Retinal pigment epithelial cell (primary cell): ENCODE results near the gene SPAG16.
A peak's percentile ranks its signal among the peaks of the same experiment; 100 is the strongest.

Experiments used
- DNase-seq: peaks from one replicate; pipeline ENCODE4 v3.0.0-alpha.2; 2010; ENCODE audit warnings: low read depth
- H3K4me3 ChIP-seq: 2 replicates; pipeline ENCODE4 v1.5.1; 2011; ENCODE audit warnings: mild to moderate bottlenecking, low read length, control low read depth, moderate library complexity
- CTCF ChIP-seq: conservative IDR thresholded peaks from 2 replicates; pipeline ENCODE4 v1.5.1; 2011; ENCODE audit warnings: low read depth, low read length, control low read depth, inconsistent platforms

SPAG16 gene

GRCh38 chr2:214377286-214377624 lies 1093.0 kb downstream of the SPAG16 start:
- TF ChIP-seq CTCF: no peak
- no peak for DNase-seq
- H3K4me3 ChIP-seq: no peak overlapping the region

DNA sequence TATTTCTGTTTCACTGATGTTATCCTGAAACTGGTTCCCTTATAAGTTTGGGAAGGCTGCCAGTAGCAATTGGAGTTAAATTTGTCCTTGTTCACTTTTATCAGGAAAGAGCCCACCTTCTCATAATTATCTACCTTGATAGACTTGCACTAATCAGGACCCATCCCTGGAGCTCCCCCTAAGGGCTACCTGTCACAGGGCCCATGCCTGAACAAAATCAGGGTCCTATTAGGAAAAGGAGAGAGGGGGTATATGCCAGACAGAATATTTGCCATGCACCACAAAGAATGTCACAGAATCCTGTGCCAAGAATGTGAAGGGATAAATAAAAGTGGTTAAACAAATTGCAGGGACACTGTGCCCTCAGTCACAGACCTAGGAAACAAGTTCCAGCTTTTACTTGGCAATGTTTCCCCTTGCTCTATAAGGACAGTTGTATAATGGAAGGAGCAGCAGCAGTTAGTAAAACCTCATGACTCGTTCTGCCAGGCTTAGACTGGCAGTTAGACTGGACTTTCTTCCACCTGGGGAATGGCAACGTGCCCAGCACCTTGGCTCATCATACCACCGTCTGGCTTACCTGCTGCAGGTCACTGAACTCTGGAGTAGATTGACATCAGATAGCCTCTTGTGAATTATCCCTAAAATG lies 1094.3 kb downstream of the SPAG16 start:
- H3K4me3 ChIP-seq: no peak overlapping the region
- peak; percentile 22 for TF ChIP-seq CTCF
- DNase-seq: no peak

GRCh38 chr2:214379227-214379626 lies 1095.0 kb downstream of the SPAG16 start:
- no peak for TF ChIP-seq CTCF
- no peak overlapping the region for H3K4me3 ChIP-seq
- DNase-seq: peak; percentile 18

- TF ChIP-seq CTCF: no peak
- no peak overlapping the region for H3K4me3 ChIP-seq
- no peak for DNase-seq
These were observed 1096.4 kb downstream of the SPAG16 start for GRCh38 chr2:214380681-214381080.

GRCh38 chr2:214382229-214382628 lies 1098.0 kb downstream of the SPAG16 start:
- no peak for DNase-seq
- TF ChIP-seq CTCF: no peak
- no peak overlapping the region for H3K4me3 ChIP-seq

DNA sequence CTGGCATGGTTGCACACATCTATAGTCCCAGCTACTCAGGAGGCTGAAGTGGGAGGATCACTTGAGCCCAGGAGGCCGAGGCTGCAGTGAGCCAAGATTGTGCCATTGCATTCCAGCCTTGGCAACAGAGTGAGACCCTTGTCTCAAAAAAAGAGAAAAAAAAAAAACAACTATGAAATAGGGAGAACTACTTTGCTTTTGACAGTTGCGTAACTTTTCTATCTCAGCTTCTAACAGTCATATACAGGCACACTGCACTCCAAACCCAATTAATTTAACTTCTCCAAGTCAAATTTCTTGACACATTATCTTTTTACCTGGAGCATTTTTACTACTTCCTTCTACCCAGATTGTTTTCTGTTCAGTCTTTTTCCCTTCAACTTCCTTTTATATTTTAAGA lies 1102.5 kb downstream of the SPAG16 start:
- H3K4me3 ChIP-seq: no peak overlapping the region
- TF ChIP-seq CTCF: no peak
- no peak for DNase-seq

DNA sequence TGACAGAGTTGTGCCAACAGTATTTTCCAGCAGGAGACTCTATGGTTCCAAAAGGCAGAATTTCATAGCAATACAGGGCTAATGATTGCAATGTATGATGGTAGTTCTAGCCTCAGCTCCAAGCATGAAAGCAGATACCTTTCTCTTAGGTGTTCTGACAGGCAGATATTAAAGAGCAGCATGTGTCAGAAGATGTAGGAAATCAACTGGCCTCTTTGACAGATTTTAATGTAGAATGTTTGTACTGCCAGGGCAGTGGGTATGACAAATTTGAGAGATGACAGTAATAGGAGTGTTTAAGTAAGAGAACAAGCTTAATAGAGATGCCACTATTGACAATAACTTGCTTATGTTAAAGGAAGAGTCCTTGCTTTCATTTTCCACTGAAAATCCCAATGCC lies 1105.1 kb downstream of the SPAG16 start:
- DNase-seq: no peak
- no peak for TF ChIP-seq CTCF
- no peak overlapping the region for H3K4me3 ChIP-seq
